ENCODE measurements around the gene SKA3. TPM values are rescaled to one million over a fixed set of nuclear protein-coding genes. Genes with fewer than 3 reads are reported as not detected.

Gene SKA3
- total RNA-seq, 1 experiment from 2014 or later: 61.8 TPM

DNA sequence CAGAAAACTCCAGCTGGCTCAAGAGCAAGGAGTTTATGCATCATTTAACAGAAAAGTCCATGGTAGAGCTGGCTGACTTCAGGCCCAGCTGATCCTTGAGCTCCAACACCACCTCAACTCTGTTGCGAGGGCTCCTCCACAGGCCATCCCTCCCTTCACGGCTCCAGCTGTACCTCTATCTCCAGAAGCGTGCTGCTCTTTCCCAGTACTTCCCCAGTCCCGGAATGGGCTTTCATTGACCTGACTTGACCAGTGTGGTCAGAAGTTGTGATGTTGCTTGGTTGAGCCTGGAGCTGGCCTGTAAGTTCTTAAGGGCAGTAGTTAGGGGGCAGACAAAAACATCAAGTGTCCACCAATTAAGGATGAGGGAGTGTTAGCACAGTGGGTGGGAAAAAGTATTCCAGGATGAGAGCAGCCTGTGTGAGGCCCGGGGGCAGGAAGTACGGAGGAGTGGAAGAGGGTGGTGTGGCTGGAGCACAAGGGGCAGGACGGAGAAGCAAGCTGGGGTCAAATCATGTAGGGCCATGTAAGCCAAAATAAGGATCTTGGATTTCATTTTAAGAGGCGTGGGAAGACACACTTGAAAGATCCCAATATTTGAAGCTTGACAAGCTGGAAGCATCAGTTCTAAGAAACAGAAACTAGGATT, 24.0 kb downstream of the SKA3 start:
- WGBS (ENCODE audit: extremely low coverage, insufficient read length, low lambda C conversion rate): no CpG with 5 or more reads among the region's 8 CpGs

More for the DNA sequence above, 24.0 kb downstream of the SKA3 start:
- Histone ChIP-seq H2AFZ (ENCODE audit: low read length) (no peak overlapping the region), H3K4me2 (ENCODE audit: insufficient read depth, insufficient read length, low read length) (no peak overlapping the region), H3T11ph (ENCODE audit: low read length) (no peak overlapping the region), H3K9me3 (ENCODE audit: control insufficient read depth, low read depth, low read length) (no peaks in the 10 kb centered on the region), H4K91ac (ENCODE audit: insufficient read length, low read depth, low read length) (no peak overlapping the region), H4K5ac (ENCODE audit: insufficient read length, low read depth, low read length) (no peak overlapping the region), H2BK120ac (ENCODE audit: low read depth, low read length, poor library complexity, severe bottlenecking) (no peak overlapping the region), H2BK15ac (ENCODE audit: low read depth, low read length) (no peak overlapping the region), H3K27ac (ENCODE audit: insufficient read length, low read depth, low read length) (no peak overlapping the region), H2BK12ac (ENCODE audit: insufficient read length, low read depth, low read length) (no peak overlapping the region), H3K4ac (ENCODE audit: low read depth, low read length) (no peak overlapping the region), H4K8ac (replicated peaks; ENCODE audit: insufficient read length, low read depth, low read length) (no peak overlapping the region), H3K9ac (ENCODE audit: extremely low read depth, insufficient read length, low read length) (no peak overlapping the region), H3K79me1 (ENCODE audit: insufficient read depth, low read depth, low read length, poor library complexity, severe bottlenecking) (no peaks in the 10 kb centered on the region), H3K18ac (ENCODE audit: insufficient read length, low read depth, low read length) (no peak overlapping the region), H3K4me1 (ENCODE audit: insufficient read depth, low read length) (peaks cover 3% of the 10 kb centered on the region; the same call in 1 of the 2 replicates), H2BK20ac (ENCODE audit: low read depth, low read length, poor library complexity, severe bottlenecking) (no peak overlapping the region), H2AK5ac (ENCODE audit: insufficient read length, low read length) (no peak overlapping the region), H3K79me2 (ENCODE audit: insufficient read depth, low read length) (no peaks in the 10 kb centered on the region), H3K23ac (ENCODE audit: insufficient read length, low read depth, low read length) (no peak overlapping the region), H3K56ac (ENCODE audit: insufficient read length, low read depth, low read length) (no peak overlapping the region), H3K23me2 (ENCODE audit: insufficient read length, low read depth, low read length, poor library complexity, severe bottlenecking) (no peaks in the 10 kb centered on the region), H2BK5ac (ENCODE audit: insufficient read length, low read length) (no peak overlapping the region), H3K14ac (ENCODE audit: insufficient read depth, low read length) (no peak overlapping the region), H3K27me3 (ENCODE audit: insufficient read depth, low read length) (no peaks in the 10 kb centered on the region), H4K20me1 (ENCODE audit: control insufficient read depth, insufficient read depth, insufficient read length) (no peaks in the 10 kb centered on the region)
- Mint-ChIP-seq H3K4me1 (peaks cover 25 to 33% of the 10 kb centered on the region in 2 experiments), H3K9me3 (no peaks in the 10 kb centered on the region), H3K27me3 (ENCODE audit: low read depth) (no peaks in the 10 kb centered on the region), H3K36me3 (ENCODE audit: insufficient read depth in 1 of 3, low read depth in 3 of 3) (peaks cover 19 to 39% (median 29%) of the 10 kb centered on the region in 3 experiments), H3K4me3 (no peak overlapping the region), H3K27ac (peak overlapping the region in 2 of 3 experiments; percentile 24 to 48; a peak in 4 of 7 replicates)
- TF ChIP-seq, protein P1, sequence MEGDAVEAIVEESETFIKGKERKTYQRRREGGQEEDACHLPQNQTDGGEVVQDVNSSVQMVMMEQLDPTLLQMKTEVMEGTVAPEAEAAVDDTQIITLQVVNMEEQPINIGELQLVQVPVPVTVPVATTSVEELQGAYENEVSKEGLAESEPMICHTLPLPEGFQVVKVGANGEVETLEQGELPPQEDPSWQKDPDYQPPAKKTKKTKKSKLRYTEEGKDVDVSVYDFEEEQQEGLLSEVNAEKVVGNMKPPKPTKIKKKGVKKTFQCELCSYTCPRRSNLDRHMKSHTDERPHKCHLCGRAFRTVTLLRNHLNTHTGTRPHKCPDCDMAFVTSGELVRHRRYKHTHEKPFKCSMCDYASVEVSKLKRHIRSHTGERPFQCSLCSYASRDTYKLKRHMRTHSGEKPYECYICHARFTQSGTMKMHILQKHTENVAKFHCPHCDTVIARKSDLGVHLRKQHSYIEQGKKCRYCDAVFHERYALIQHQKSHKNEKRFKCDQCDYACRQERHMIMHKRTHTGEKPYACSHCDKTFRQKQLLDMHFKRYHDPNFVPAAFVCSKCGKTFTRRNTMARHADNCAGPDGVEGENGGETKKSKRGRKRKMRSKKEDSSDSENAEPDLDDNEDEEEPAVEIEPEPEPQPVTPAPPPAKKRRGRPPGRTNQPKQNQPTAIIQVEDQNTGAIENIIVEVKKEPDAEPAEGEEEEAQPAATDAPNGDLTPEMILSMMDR (conservative IDR thresholded peaks at IDR 0.05): no peak; the same call in 2 of the 3 replicates
- DNase-seq: peak; percentile 42
